ENCODE results near the gene SPTBN5. TPM values are rescaled to one million over a fixed set of nuclear protein-coding genes. Genes with fewer than 3 reads are reported as not detected.

Gene SPTBN5
- total RNA-seq, 5 donors from 2014 or later (not counting 1 experiment from before 2014, with no cell fraction given): 1.0 to 4.0 (median 2.2) TPM

GRCh38 chr15:41847981-41848380 is 45.9 kb downstream of the SPTBN5 start:
- ChIA-PET POLR2A (no interaction called here), CTCF (no interaction called here)
- Histone ChIP-seq H3K36me3 (ENCODE audit: control insufficient read depth in 2 of 2, extremely low read depth in 1 of 2, insufficient read depth in 1 of 2, low read length in 1 of 2) (peaks cover 37 to 52% of the 10 kb centered on the region in 2 donors), H3K4me1 (ENCODE audit: control insufficient read depth in 1 of 2, extremely low read depth in 1 of 2, insufficient read depth in 2 of 2, low read length in 2 of 2) (no peaks in the 10 kb centered on the region), H3K27ac (ENCODE audit: low read length) (no peak overlapping the region), H3K27me3 (replicated peaks in 1 of 2; ENCODE audit: control insufficient read depth in 2 of 2, extremely low read depth in 1 of 2, insufficient read depth in 2 of 2, low read length in 1 of 2) (peaks cover 0 to 2% of the 10 kb centered on the region in 2 experiments), H3K9me3 (no peaks in the 10 kb centered on the region), H3K4me3 (ENCODE audit: control insufficient read depth in 1 of 2, extremely low read depth in 1 of 2, low read length in 1 of 2) (no peak overlapping the region)
- Mint-ChIP-seq H3K4me3 (no peak overlapping the region), H3K4me1 (no peaks in the 10 kb centered on the region), H3K36me3 (peaks cover 17% of the 10 kb centered on the region), H3K27me3 (no peaks in the 10 kb centered on the region), H3K27ac (no peak overlapping the region), H3K9me3 (no peaks in the 10 kb centered on the region)
- ATAC-seq (replicated peaks in 1 of 4): no peak
- 97% methylated on average over 8 of the region's 9 CpGs for WGBS (ENCODE audit: insufficient coverage)
- DNase-seq: no peak

- WGBS (ENCODE audit: insufficient coverage): 98% methylated on average over 12 of the region's 14 CpGs
- POLR2A ChIA-PET: no interaction called here
- H3K9me3 Mint-ChIP-seq: no peaks in the 10 kb centered on the region
- no peak overlapping the region for H3K4me3 Mint-ChIP-seq
- no peaks in the 10 kb centered on the region for H3K4me1 Mint-ChIP-seq
- Histone ChIP-seq H3K9me3 (no peaks in the 10 kb centered on the region), H3K27me3 (replicated peaks in 1 of 2; ENCODE audit: control insufficient read depth in 2 of 2, extremely low read depth in 1 of 2, insufficient read depth in 2 of 2, low read length in 1 of 2) (no peaks in the 10 kb centered on the region), H3K4me1 (ENCODE audit: control insufficient read depth in 1 of 2, extremely low read depth in 1 of 2, insufficient read depth in 2 of 2, low read length in 2 of 2) (no peaks in the 10 kb centered on the region), H3K27ac (ENCODE audit: low read length) (no peak overlapping the region), H3K4me3 (ENCODE audit: control insufficient read depth in 1 of 2, extremely low read depth in 1 of 2, low read length in 1 of 2) (no peak overlapping the region), H3K36me3 (ENCODE audit: control insufficient read depth in 2 of 2, extremely low read depth in 1 of 2, insufficient read depth in 1 of 2, low read length in 1 of 2) (peaks cover 37 to 54% of the 10 kb centered on the region in 2 donors)
- no peak overlapping the region for H3K27ac Mint-ChIP-seq
- peaks cover 17% of the 10 kb centered on the region for H3K36me3 Mint-ChIP-seq
- DNase-seq: no peak
- CTCF ChIA-PET: no interaction called here
- ATAC-seq (replicated peaks in 1 of 4): no peak
- no peaks in the 10 kb centered on the region for H3K27me3 Mint-ChIP-seq
These were observed 46.6 kb downstream of the SPTBN5 start for GRCh38 chr15:41847206-41847605.

- Mint-ChIP-seq H3K36me3 (peaks cover 17% of the 10 kb centered on the region), H3K27ac (no peak overlapping the region), H3K4me1 (no peaks in the 10 kb centered on the region), H3K27me3 (no peaks in the 10 kb centered on the region), H3K4me3 (no peak overlapping the region), H3K9me3 (no peaks in the 10 kb centered on the region)
- POLR2A ChIA-PET: no interaction called here
- Histone ChIP-seq H3K27me3 (replicated peaks in 1 of 2; ENCODE audit: control insufficient read depth in 2 of 2, extremely low read depth in 1 of 2, insufficient read depth in 2 of 2, low read length in 1 of 2) (no peaks in the 10 kb centered on the region), H3K9me3 (no peaks in the 10 kb centered on the region), H3K27ac (ENCODE audit: low read length) (no peak overlapping the region), H3K4me3 (ENCODE audit: control insufficient read depth in 1 of 2, extremely low read depth in 1 of 2, low read length in 1 of 2) (no peak overlapping the region), H3K4me1 (ENCODE audit: control insufficient read depth in 1 of 2, extremely low read depth in 1 of 2, insufficient read depth in 2 of 2, low read length in 2 of 2) (no peaks in the 10 kb centered on the region), H3K36me3 (ENCODE audit: control insufficient read depth in 2 of 2, extremely low read depth in 1 of 2, insufficient read depth in 1 of 2, low read length in 1 of 2) (peaks cover 37 to 73% of the 10 kb centered on the region in 2 donors)
- ATAC-seq (replicated peaks in 1 of 4): no peak
- DNase-seq: no peak
- WGBS (ENCODE audit: insufficient coverage): 88% methylated on average over 9 of the region's 12 CpGs
- CTCF ChIA-PET: interaction anchor here in 1 of 2 donors (1.6 kb wide), 1 partner anchor 60 kb away, joined by 4 read pairs; no protein-coding TSS in a partner anchor
These were observed 49.0 kb downstream of the SPTBN5 start for GRCh38 chr15:41844814-41845213.

GRCh38 chr15:41843571-41843970 is 50.3 kb downstream of the SPTBN5 start:
- WGBS (ENCODE audit: insufficient coverage): 71% methylated on average over 4 of the region's 10 CpGs
- no peak for ATAC-seq (replicated peaks in 1 of 4)
- H3K27me3 Mint-ChIP-seq: no peaks in the 10 kb centered on the region
- Histone ChIP-seq H3K4me1 (ENCODE audit: control insufficient read depth in 1 of 2, extremely low read depth in 1 of 2, insufficient read depth in 2 of 2, low read length in 2 of 2) (no peaks in the 10 kb centered on the region), H3K4me3 (ENCODE audit: control insufficient read depth in 1 of 2, extremely low read depth in 1 of 2, low read length in 1 of 2) (no peak overlapping the region), H3K36me3 (ENCODE audit: control insufficient read depth in 2 of 2, extremely low read depth in 1 of 2, insufficient read depth in 1 of 2, low read length in 1 of 2) (peaks cover 37 to 73% of the 10 kb centered on the region in 2 donors), H3K9me3 (no peaks in the 10 kb centered on the region), H3K27me3 (replicated peaks in 1 of 2; ENCODE audit: control insufficient read depth in 2 of 2, extremely low read depth in 1 of 2, insufficient read depth in 2 of 2, low read length in 1 of 2) (no peaks in the 10 kb centered on the region), H3K27ac (ENCODE audit: low read length) (no peak overlapping the region)
- no peaks in the 10 kb centered on the region for H3K9me3 Mint-ChIP-seq
- no peaks in the 10 kb centered on the region for H3K4me1 Mint-ChIP-seq
- CTCF ChIA-PET: interaction anchor here in 1 of 2 donors (1.6 kb wide), 1 partner anchor 61 kb away, joined by 4 read pairs; no protein-coding TSS in a partner anchor
- POLR2A ChIA-PET: no interaction called here
- H3K27ac Mint-ChIP-seq: no peak overlapping the region
- peaks cover 17% of the 10 kb centered on the region for H3K36me3 Mint-ChIP-seq
- no peak for DNase-seq
- H3K4me3 Mint-ChIP-seq: no peak overlapping the region

- H3K36me3 ChIP-seq (ENCODE audit: control insufficient read depth in 2 of 2, extremely low read depth in 1 of 2, insufficient read depth in 1 of 2, low read length in 1 of 2): peaks cover 34 to 68% of the 10 kb centered on the region in 2 donors
- H3K4me1 Mint-ChIP-seq: peaks cover 0 to 2% (median 1%) of the 10 kb centered on the region in 3 donors
- H3K27ac Mint-ChIP-seq: no peak overlapping the region
These were observed 51.6 kb downstream of the SPTBN5 start for GRCh38 chr15:41842229-41842628.

GRCh38 chr15:41841131-41841530 is 52.7 kb downstream of the SPTBN5 start:
- Mint-ChIP-seq H3K27ac (no peak overlapping the region), H3K27me3 (no peaks in the 10 kb centered on the region), H3K9me3 (no peaks in the 10 kb centered on the region), H3K4me3 (no peak overlapping the region), H3K36me3 (peaks cover 11% of the 10 kb centered on the region), H3K4me1 (peaks cover 0 to 3% (median 3%) of the 10 kb centered on the region in 3 donors)
- Histone ChIP-seq H3K4me1 (ENCODE audit: control insufficient read depth in 1 of 2, extremely low read depth in 1 of 2, insufficient read depth in 2 of 2, low read length in 2 of 2) (peaks cover 0 to 4% of the 10 kb centered on the region in 2 experiments), H3K36me3 (ENCODE audit: control insufficient read depth in 2 of 2, extremely low read depth in 1 of 2, insufficient read depth in 1 of 2, low read length in 1 of 2) (peaks cover 30 to 67% of the 10 kb centered on the region in 2 donors), H3K4me3 (ENCODE audit: control insufficient read depth in 1 of 2, extremely low read depth in 1 of 2, low read length in 1 of 2) (no peak overlapping the region), H3K9me3 (no peaks in the 10 kb centered on the region), H3K27ac (ENCODE audit: low read length) (no peak overlapping the region), H3K27me3 (replicated peaks in 1 of 2; ENCODE audit: control insufficient read depth in 2 of 2, extremely low read depth in 1 of 2, insufficient read depth in 2 of 2, low read length in 1 of 2) (no peaks in the 10 kb centered on the region)
- DNase-seq (no peak), ATAC-seq (replicated peaks in 1 of 4) (no peak)
- ChIA-PET POLR2A (interaction anchor here in 1 of 2 donors (0.6 kb wide), 1 partner anchor 67 kb away, joined by 3 read pairs; the partner anchor contains the start of gene MAPKBP1), CTCF (no interaction called here)
- WGBS (ENCODE audit: insufficient coverage): 100% methylated on average over 3 of the region's 10 CpGs

More at GRCh38 chr15:41842229-41842628, 51.6 kb downstream of the SPTBN5 start:
- ATAC-seq (replicated peaks in 1 of 4): no peak
- Histone ChIP-seq H3K9me3 (no peaks in the 10 kb centered on the region), H3K4me3 (ENCODE audit: control insufficient read depth in 1 of 2, extremely low read depth in 1 of 2, low read length in 1 of 2) (no peak overlapping the region), H3K27me3 (replicated peaks in 1 of 2; ENCODE audit: control insufficient read depth in 2 of 2, extremely low read depth in 1 of 2, insufficient read depth in 2 of 2, low read length in 1 of 2) (no peaks in the 10 kb centered on the region), H3K4me1 (ENCODE audit: control insufficient read depth in 1 of 2, extremely low read depth in 1 of 2, insufficient read depth in 2 of 2, low read length in 2 of 2) (peaks cover 0 to 4% of the 10 kb centered on the region in 2 experiments), H3K27ac (ENCODE audit: low read length) (no peak overlapping the region)
- Mint-ChIP-seq H3K4me3 (no peak overlapping the region), H3K9me3 (no peaks in the 10 kb centered on the region), H3K36me3 (peaks cover 10% of the 10 kb centered on the region), H3K27me3 (no peaks in the 10 kb centered on the region)
- CTCF ChIA-PET: no interaction called here
- DNase-seq: no peak
- 88% methylated on average over 12 of the region's 12 CpGs for WGBS (ENCODE audit: insufficient coverage)
- POLR2A ChIA-PET: interaction anchor here in 1 of 2 donors (0.6 kb wide), 1 partner anchor 1383 kb away, joined by 3 read pairs; no protein-coding TSS in a partner anchor
